Epithelial cell of esophagus (primary cell): ENCODE results near the gene ACSL1.

Experiments
- DNase-seq: peaks from one replicate; pipeline ENCODE4 v3.0.0; 2010; ENCODE audit warnings: low read depth
- H3K4me3 ChIP-seq: 2 replicates; pipeline ENCODE4 v1.5.1; 2011; ENCODE audit warnings: mild to moderate bottlenecking, low read length, control low read depth
- TF ChIP-seq, protein P1 (sequence below): IDR thresholded peaks from 2 replicates; pipeline ENCODE4 v1.5.1; 2011; ENCODE audit warnings: low read depth, mild to moderate bottlenecking, low read length, control low read depth, inconsistent platforms; ENCODE audit not compliant: insufficient read depth; ENCODE audit errors: missing control alignments

The ACSL1 gene

DNA sequence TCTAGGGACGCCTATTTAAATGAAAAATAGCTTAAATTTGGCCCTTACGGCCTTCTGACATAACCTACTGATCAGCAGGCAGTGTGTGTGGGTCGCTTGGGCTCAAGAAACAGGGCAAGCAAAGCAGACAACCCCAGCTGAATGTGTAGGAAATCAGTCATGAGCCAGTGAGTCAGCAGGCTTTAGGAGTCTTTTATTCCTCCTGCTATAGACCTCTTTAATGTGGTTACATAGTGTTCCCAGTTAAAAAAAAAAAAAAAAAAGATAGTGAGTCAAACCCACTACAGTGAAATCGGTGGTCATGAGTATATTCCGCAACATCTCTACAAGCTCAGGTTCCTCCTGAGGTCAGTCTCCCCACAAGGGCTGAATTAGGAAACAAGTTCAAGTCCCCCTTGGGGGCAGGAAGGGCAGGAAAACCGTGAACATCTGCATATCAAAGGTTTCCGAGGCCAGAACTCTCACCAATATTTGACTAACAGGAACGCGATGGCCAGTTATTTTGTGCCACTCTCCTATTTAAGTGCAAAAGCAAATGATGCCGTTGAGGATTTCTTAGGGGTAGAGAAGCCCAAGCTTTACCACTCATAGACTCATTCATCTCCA lies 32.7 kb downstream of the ACSL1 start:
- TF ChIP-seq, protein P1, sequence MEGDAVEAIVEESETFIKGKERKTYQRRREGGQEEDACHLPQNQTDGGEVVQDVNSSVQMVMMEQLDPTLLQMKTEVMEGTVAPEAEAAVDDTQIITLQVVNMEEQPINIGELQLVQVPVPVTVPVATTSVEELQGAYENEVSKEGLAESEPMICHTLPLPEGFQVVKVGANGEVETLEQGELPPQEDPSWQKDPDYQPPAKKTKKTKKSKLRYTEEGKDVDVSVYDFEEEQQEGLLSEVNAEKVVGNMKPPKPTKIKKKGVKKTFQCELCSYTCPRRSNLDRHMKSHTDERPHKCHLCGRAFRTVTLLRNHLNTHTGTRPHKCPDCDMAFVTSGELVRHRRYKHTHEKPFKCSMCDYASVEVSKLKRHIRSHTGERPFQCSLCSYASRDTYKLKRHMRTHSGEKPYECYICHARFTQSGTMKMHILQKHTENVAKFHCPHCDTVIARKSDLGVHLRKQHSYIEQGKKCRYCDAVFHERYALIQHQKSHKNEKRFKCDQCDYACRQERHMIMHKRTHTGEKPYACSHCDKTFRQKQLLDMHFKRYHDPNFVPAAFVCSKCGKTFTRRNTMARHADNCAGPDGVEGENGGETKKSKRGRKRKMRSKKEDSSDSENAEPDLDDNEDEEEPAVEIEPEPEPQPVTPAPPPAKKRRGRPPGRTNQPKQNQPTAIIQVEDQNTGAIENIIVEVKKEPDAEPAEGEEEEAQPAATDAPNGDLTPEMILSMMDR = no peak
- peak; percentile 94 for DNase-seq
- no peak overlapping the region for H3K4me3 ChIP-seq

DNA sequence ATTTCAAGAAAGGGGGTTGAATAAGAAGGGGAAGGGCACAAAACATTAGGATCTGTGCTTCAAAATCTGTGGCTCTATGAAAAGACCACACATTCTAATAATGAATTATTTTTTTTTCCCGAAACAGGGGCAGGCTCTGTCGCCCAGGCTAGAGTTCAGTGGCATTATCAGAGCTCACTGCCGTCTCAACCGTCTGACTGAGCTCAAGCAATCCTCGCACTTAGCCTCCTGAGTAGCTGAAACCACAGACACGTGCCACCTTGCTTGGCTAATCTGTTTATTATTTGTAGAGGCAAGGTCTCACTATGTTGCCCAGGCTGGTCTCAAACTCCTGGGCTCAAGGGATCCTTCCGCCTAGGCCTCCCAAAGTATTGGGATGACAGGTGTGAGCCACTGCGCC lies 33.4 kb downstream of the ACSL1 start:
- H3K4me3 ChIP-seq = no peak overlapping the region
- TF ChIP-seq, protein P1 = no peak
- DNase-seq = no peak

DNA sequence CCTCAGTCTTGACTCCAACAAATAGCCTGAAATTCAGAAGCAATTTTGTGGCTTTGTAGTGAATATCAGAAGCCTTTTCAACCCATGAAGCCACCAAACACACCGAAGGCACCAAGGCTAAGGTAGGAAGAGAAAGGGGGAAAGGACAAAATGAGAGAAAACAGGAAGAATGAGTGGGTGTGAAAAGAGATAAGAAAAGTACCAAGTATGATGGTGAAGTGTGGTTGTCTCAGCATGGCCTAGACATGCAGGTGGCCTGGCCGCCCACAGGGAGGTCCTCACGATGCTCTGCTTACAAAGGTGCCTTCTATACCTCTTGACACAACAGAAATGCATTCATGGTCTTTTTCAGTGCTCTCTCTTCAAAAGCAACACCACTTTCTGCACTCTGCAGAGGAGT lies 34.9 kb downstream of the ACSL1 start:
- TF ChIP-seq, protein P1 = no peak

DNA sequence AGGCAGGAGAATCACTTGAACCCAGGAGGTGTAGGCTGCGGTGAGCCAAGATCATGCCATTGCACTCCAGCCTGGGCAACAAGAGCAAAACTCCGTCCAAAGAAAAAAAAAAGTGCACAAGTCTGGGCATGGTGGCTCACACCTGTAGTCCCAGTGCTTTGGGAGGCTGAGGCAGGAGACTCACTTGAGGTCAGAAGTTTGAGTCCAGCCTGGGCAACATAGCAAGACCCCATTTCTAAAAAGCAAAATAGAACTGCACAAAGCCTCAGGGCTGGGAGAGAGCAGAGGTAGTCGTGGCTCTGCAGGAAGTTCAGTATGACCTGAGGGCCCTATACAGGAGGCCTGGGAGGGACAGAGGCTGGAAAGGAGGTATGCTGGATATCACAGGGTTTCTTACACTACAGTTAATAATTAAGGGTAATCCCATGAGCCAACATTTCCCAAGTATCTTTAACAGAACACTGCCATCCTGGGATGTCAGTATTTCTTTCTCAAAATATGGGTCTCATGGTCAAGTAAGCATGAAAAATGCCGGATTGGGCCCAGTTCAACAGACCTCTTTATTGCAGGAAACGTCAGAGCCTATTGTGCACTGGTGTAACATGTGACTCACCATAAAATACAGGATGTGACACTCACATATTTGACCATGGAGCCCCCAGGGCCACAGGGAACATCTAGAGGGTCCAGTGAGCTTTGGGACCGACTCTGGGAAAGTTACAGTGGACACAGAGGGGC lies 37.8 kb downstream of the ACSL1 start:
- H3K4me3 ChIP-seq = no peak overlapping the region
- TF ChIP-seq, protein P1 = no peak
- DNase-seq = no peak

More for the DNA sequence above, 34.9 kb downstream of the ACSL1 start:
- no peak overlapping the region for H3K4me3 ChIP-seq
- no peak for DNase-seq

DNA sequence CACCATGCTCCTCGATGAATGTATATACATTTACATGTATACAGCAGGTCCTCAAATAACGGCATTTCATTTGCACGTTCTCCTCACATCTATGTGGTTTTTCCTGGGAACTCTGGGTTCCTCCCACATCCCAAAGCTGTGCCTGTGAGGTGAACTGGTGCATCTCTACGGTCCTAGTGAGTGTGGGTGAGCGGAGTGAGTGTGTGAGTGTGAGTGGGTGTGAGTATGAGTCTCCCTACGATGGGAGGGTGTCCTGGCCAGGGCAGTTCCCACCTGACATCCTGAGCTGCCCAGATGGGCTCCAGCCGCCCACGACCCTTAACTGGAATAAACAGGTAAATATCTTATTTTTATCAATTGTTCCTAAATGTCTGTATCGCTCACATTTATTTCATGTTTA lies 40.0 kb downstream of the ACSL1 start:
- DNase-seq = no peak
- no peak overlapping the region for H3K4me3 ChIP-seq
- TF ChIP-seq, protein P1 = no peak

DNA sequence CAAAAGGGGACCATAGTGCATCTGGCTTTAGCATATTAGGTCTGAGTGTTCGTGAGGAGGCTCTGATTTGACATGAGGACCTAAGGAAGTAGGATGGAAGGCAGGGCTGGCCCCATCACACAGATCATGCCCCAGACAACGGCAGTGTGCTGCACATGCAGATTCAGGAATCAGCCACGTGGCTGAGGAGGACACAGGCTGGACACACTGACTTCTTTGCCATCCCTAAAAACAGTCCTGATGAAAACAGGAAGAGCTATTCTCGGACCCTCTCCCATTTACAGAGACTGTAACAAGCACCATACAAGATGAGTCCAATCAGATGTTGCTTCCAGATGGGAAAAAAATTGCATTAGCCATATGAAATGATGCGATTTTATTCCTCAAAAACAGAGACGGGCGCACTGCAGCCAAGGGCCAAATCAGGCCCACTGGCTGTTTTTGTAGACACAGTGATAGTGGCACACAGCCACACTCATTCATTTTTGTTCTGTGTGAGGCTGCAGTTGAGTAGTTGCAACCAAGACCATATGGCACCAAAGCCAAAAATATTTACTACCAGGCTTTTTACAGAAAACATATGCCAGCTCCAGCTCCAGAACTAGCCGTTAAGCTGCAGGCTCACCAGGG lies 41.0 kb downstream of the ACSL1 start:
- TF ChIP-seq, protein P1 = no peak
- DNase-seq = no peak
- no peak overlapping the region for H3K4me3 ChIP-seq
